HG03521 (cell line): ENCODE measurements around the gene CUL9.

Experiments used
- ATAC-seq: cut with Tn5 transposase; IDR thresholded peaks from one replicate; pipeline ENCODE4 v1.9.1; 2021; ENCODE audit warnings: mild to moderate bottlenecking, moderate library complexity; ENCODE audit not compliant: unreplicated experiment

The CUL9 gene

GRCh38 chr6:43226192-43226851 lies 44.3 kb downstream of the CUL9 start:
- ATAC-seq: no peak

GRCh38 chr6:43228951-43229802 lies 47.2 kb downstream of the CUL9 start, which contains the start of gene DNPH1:
DNPH1 (minus strand) TSS chr6:43229481; CDS start chr6:43229456, 25 bp downstream.
- ATAC-seq: peak; percentile 76

GRCh38 chr6:43229803-43230620 lies 48.0 kb downstream of the CUL9 start:
- ATAC-seq: no peak

- ATAC-seq: no peak
Observed at GRCh38 chr6:43231053-43231452, 49.1 kb downstream of the CUL9 start.

- ATAC-seq: no peak
Observed at GRCh38 chr6:43231735-43232450, 49.9 kb downstream of the CUL9 start.

GRCh38 chr6:43235841-43236240 lies 53.8 kb downstream of the CUL9 start:
- no peak for ATAC-seq

GRCh38 chr6:43239054-43239453 lies 57.1 kb downstream of the CUL9 start:
- no peak for ATAC-seq

GRCh38 chr6:43240950-43241349 lies 59.0 kb downstream of the CUL9 start:
- ATAC-seq: no peak

GRCh38 chr6:43241446-43241845 lies 59.5 kb downstream of the CUL9 start:
- ATAC-seq: no peak

GRCh38 chr6:43242908-43243663 lies 61.1 kb downstream of the CUL9 start, which contains the start of gene TTBK1:
TTBK1 (plus strand) TSS chr6:43243481; CDS start chr6:43246661, 3,180 bp downstream.
- ATAC-seq: no peak

- no peak for ATAC-seq
Observed at GRCh38 chr6:43243664-43244321, 61.8 kb downstream of the CUL9 start.

- peak; percentile 23 for ATAC-seq
Observed at GRCh38 chr6:43246301-43247113, 64.5 kb downstream of the CUL9 start.

- ATAC-seq: peak; percentile 88
Observed at GRCh38 chr6:43247114-43247999, 65.4 kb downstream of the CUL9 start.

- ATAC-seq: no peak
Observed at GRCh38 chr6:43248101-43248500, 66.1 kb downstream of the CUL9 start.

- ATAC-seq: no peak
Observed at GRCh38 chr6:43248791-43249190, 66.8 kb downstream of the CUL9 start.

GRCh38 chr6:43250992-43251373 lies 69.0 kb downstream of the CUL9 start:
- ATAC-seq: no peak

GRCh38 chr6:43253401-43253800 lies 71.4 kb downstream of the CUL9 start:
- ATAC-seq: no peak
